ENCODE data around the gene COL26A1.

The COL26A1 gene

DNA sequence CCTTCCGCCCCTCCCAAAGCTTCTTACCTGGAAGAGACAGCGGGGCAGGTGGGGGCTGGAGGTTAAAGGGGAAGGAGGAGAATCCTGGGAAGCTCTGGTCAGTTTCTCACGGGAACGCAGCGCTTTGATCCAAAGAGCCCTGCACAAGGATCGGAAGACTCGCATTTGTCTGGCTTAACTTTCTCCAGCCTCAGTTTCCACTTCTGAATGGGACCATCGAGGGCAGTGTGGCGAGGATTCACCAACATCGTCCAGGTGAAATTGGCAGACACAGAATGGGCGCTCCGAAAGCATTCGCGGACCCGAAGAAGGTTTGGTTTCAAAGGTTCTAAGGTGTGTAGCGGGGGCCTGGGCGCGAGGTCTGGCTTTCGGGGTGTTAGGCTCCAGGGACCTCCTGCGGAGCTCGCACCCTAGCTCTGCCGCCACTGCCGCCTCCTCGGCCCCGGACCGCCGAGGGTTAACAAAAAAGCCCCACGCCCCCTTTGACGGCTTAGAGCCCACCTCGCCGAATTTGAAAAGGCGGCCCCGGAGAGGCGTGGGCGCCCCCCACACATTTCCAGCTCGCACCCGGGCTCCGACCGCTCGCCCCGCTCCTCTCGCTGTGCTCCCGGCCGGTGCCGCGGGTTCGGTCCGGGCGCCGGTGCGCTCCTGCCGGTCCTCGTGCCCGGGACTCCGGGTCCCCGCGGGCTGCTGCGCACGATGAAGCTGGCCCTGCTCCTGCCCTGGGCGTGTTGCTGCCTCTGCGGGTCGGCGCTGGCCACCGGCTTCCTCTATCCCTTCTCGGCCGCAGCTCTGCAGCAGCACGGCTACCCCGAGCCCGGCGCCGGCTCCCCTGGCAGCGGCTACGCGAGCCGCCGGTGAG lies at the start of gene COL26A1:
Gene COL26A1, plus strand, starts transcription at position 542 of the 862 bp plus-strand sequence. Its CDS starts 158 bp downstream, at position 700.
- Histone ChIP-seq H3K27me3 (ENCODE audit: control insufficient read depth, insufficient read depth, low read length) (peaks cover 9% of the 10 kb centered on the region; the same call in 1 of the 2 replicates), H3K4me3 (ENCODE audit: low read depth, low read length) (peak within 1 kb of the TSS; percentile 98), H3K9ac (ENCODE audit: low read depth, low read length) (peak within 1 kb of the TSS; percentile 93), H3K36me3 (ENCODE audit: control insufficient read depth, insufficient read depth, low read length) (no peaks in the 10 kb centered on the region), H3K9me3 (ENCODE audit: control insufficient read depth, insufficient read depth, low read length) (no peaks in the 10 kb centered on the region), H3K27ac (ENCODE audit: low read depth, low read length) (peak within 1 kb of the TSS; percentile 55), H3K4me1 (ENCODE audit: control insufficient read depth, insufficient read depth, low read length) (no peaks in the 10 kb centered on the region)

DNA sequence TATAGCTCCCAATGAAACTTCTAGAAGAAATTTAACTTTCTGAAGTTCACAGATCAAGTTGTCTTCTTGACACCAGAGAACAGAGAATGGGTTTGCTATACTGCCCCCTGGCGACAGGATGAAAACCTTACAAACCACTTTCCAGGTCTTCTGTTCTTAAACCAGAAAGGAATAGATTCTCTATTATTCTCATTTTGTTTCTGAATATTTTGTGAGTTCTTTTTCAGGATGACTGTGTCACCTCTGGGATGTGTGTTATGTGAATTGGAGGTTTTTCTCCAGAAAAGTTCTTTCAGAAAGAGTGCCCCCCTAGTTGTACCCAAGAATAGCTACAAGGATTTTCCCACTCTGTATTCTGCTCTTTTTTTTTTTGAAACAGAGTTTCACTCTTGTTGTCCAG lies 47.3 kb upstream of the COL26A1 start:
- H3K36me3 ChIP-seq (ENCODE audit: control insufficient read depth, insufficient read depth, low read length) = peaks cover 42% of the 10 kb centered on the region
- H3K9me3 ChIP-seq (ENCODE audit: control insufficient read depth, insufficient read depth, low read length) = no peaks in the 10 kb centered on the region

DNA sequence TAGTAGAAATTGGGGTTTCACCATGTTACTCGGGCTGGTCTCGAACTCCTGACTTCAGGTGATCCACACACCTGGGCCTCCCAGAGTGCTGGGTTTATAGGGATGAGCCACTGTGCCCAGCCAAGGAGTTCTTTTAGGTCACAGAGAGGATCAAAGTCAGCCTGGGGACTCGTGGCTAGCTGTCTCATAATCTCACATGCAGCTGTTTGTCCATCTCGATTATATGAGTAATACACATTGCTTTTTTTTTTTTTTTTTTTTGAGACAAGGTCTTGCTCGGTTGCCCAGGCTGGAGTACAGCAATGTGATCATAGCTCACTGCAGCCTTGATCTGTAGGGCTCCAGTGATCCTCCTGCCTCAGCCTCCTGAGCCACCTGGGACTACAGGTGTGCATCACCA lies 43.3 kb upstream of the COL26A1 start:
- peaks cover 18% of the 10 kb centered on the region for H3K36me3 ChIP-seq (ENCODE audit: control insufficient read depth, insufficient read depth, low read length)
- no peak overlapping the region for H3K27ac ChIP-seq (ENCODE audit: low read depth, low read length)
- no peaks in the 10 kb centered on the region for H3K9me3 ChIP-seq (ENCODE audit: control insufficient read depth, insufficient read depth, low read length)
- H3K9ac ChIP-seq (ENCODE audit: low read depth, low read length) = no peak overlapping the region
- H3K27me3 ChIP-seq (ENCODE audit: control insufficient read depth, insufficient read depth, low read length) = no peaks in the 10 kb centered on the region
- H3K4me3 ChIP-seq (ENCODE audit: low read depth, low read length) = no peak overlapping the region
- peaks cover 4% of the 10 kb centered on the region; the same call in 1 of the 2 replicates for H3K4me1 ChIP-seq (ENCODE audit: control insufficient read depth, insufficient read depth, low read length)

More for the DNA sequence above, 47.3 kb upstream of the COL26A1 start:
- H3K27ac ChIP-seq (ENCODE audit: low read depth, low read length) = no peak overlapping the region
- no peak overlapping the region for H3K4me3 ChIP-seq (ENCODE audit: low read depth, low read length)
- no peaks in the 10 kb centered on the region for H3K4me1 ChIP-seq (ENCODE audit: control insufficient read depth, insufficient read depth, low read length)
- no peak overlapping the region for H3K9ac ChIP-seq (ENCODE audit: low read depth, low read length)
- no peaks in the 10 kb centered on the region for H3K27me3 ChIP-seq (ENCODE audit: control insufficient read depth, insufficient read depth, low read length)

DNA sequence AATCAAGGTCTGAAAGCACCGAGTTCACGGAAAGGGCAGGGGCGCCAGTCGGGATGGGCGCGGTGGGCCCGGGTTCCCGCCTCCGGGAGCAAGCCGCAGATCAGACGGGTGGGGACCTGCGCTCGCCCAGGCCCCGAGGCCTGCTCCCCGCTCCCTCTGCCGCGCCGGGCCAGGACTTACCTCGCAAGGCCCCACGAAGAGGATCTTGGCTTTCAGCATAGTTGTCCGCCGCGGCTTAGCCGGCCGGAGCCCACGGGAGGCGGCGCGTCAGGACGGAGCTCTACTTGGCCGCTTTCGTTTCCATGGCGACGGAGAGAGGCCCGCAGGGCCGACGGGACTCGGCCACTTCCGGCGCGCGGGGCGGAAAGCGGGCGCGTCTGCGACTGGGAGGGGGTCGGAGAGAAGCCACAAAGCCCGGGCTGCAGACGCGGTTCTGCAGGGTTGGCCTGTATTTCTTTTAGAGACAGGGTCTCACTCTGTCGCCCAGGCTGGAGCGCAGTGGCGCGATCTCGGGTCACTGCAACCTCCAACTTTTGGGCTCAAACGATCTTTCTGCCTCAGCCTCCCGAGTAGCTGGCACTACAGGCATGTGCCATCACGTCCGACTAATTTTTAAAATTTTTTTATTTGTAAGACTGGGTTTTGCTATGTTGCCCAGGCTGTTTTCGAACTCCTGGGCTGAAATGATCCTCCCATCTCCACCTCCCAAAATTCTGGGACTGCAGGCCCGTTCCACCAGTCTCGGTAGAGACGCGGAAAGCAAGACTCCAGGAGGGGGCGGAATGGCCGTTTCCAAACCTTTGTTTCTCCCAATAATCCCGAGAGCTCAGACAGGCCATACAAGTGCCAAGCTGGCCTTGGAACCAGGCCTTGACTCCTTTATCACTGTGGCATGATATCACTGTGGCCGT lies 40.9 kb upstream of the COL26A1 start, which contains the start of gene IFT22:
Gene IFT22, minus strand, starts transcription at position 322 of the 911 bp plus-strand sequence. Its CDS starts 103 bp downstream, at position 219.
- Histone ChIP-seq H3K4me1 (ENCODE audit: control insufficient read depth, insufficient read depth, low read length) (peaks cover 4% of the 10 kb centered on the region; the same call in 1 of the 2 replicates), H3K9me3 (ENCODE audit: control insufficient read depth, insufficient read depth, low read length) (no peaks in the 10 kb centered on the region), H3K27ac (ENCODE audit: low read depth, low read length) (peak within 1 kb of the TSS; percentile 93), H3K27me3 (ENCODE audit: control insufficient read depth, insufficient read depth, low read length) (no peaks in the 10 kb centered on the region), H3K9ac (ENCODE audit: low read depth, low read length) (peak within 1 kb of the TSS; percentile 87), H3K36me3 (ENCODE audit: control insufficient read depth, insufficient read depth, low read length) (peaks cover 8% of the 10 kb centered on the region; the same call in 1 of the 2 replicates), H3K4me3 (ENCODE audit: low read depth, low read length) (peak within 1 kb of the TSS; percentile 95)

DNA sequence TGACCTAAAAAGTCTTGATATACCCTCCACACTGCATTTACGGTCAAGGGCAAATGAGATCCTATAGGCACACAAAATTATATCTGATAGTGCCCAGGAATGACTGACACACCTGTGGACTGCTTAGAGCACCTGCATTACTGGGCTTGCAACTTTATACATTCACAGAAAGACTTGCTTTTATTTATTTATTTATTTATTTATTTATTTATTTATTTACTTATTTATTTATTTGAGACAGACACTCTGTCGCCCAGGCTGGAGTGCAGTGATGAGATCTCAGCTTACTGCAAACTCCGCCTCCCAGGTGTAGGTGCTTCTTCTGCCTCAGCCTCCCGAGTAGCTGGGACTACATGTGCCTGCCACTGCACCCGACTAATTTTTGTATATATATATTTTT lies 34.5 kb upstream of the COL26A1 start:
- Histone ChIP-seq H3K27ac (ENCODE audit: low read depth, low read length) (no peak overlapping the region), H3K36me3 (ENCODE audit: control insufficient read depth, insufficient read depth, low read length) (no peaks in the 10 kb centered on the region), H3K27me3 (ENCODE audit: control insufficient read depth, insufficient read depth, low read length) (no peaks in the 10 kb centered on the region), H3K4me3 (ENCODE audit: low read depth, low read length) (no peak overlapping the region), H3K9ac (ENCODE audit: low read depth, low read length) (no peak overlapping the region), H3K9me3 (ENCODE audit: control insufficient read depth, insufficient read depth, low read length) (no peaks in the 10 kb centered on the region), H3K4me1 (ENCODE audit: control insufficient read depth, insufficient read depth, low read length) (no peaks in the 10 kb centered on the region)

DNA sequence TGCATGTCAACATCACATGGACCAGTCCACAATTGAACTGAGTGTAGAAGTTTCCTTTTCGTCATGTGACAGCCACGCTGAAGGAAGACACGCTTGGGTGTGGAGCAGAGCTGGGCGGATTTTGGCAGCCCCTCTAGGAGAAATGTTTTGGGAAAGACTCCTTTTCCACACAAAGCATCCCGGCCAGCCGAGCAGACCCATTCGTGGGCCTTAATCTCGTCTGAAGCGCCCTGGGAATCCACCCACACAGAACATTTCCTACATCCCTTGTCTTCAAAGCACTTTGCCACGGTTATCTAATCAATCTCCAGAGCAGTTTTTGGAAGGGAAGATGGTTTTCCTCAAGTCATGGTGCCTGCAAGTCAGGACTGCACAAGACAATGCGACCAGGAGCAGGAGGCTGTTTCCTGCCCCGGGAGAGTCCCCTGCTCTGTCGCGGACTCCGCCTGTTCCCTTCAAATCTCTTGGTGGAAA lies 32.6 kb upstream of the COL26A1 start:
- H3K9me3 ChIP-seq (ENCODE audit: control insufficient read depth, insufficient read depth, low read length) = no peaks in the 10 kb centered on the region
- no peak overlapping the region for H3K4me3 ChIP-seq (ENCODE audit: low read depth, low read length)
- no peaks in the 10 kb centered on the region for H3K27me3 ChIP-seq (ENCODE audit: control insufficient read depth, insufficient read depth, low read length)

DNA sequence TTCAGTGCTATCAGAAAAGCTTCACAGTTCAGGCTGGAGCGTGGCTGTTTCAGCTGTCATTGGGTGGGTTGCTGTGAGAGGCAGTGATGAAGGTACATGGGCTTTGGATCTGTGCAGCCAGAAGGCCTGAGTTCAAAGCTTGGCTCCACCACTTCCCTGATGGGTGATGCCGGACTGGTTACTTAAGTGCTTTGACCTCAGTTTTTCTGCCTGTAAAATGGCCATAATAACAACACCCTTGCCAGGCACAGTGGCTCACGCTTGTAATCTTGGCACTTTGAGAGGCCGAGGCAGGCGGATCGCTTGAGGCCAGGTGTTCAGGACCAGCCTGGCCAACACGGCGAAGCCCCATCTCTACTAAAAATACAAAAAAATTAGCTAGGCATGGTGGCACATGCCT lies 30.6 kb upstream of the COL26A1 start:
- no peak overlapping the region for H3K27ac ChIP-seq (ENCODE audit: low read depth, low read length)
- no peaks in the 10 kb centered on the region for H3K36me3 ChIP-seq (ENCODE audit: control insufficient read depth, insufficient read depth, low read length)
- H3K9me3 ChIP-seq (ENCODE audit: control insufficient read depth, insufficient read depth, low read length) = no peaks in the 10 kb centered on the region
- H3K9ac ChIP-seq (ENCODE audit: low read depth, low read length) = no peak overlapping the region
- no peaks in the 10 kb centered on the region for H3K27me3 ChIP-seq (ENCODE audit: control insufficient read depth, insufficient read depth, low read length)
- no peak overlapping the region for H3K4me3 ChIP-seq (ENCODE audit: low read depth, low read length)
- H3K4me1 ChIP-seq (ENCODE audit: control insufficient read depth, insufficient read depth, low read length) = no peaks in the 10 kb centered on the region

More for the DNA sequence above, 32.6 kb upstream of the COL26A1 start:
- H3K4me1 ChIP-seq (ENCODE audit: control insufficient read depth, insufficient read depth, low read length) = no peaks in the 10 kb centered on the region
- no peak overlapping the region for H3K9ac ChIP-seq (ENCODE audit: low read depth, low read length)
- no peak overlapping the region for H3K27ac ChIP-seq (ENCODE audit: low read depth, low read length)
- no peaks in the 10 kb centered on the region for H3K36me3 ChIP-seq (ENCODE audit: control insufficient read depth, insufficient read depth, low read length)

DNA sequence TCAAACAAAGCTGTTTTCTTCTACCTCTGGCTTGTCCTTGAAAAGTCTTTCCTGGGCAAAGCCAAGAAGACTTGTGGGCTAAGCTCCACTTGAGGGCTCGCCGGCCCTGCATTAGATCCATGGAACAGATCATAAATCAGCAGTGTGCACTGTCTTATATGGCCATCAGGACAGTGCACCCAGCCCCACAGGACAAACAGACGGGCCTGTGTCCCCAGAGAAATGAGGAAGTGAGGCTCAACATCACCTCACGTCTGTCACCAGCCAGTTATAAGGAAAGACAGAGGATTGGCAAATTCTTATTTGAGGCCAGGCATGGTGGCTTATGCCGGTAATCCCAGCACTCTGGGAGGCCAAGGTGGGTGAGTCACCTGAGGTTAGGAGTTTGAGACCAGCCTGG lies 28.8 kb upstream of the COL26A1 start:
- H3K27me3 ChIP-seq (ENCODE audit: control insufficient read depth, insufficient read depth, low read length) = no peaks in the 10 kb centered on the region
- H3K9ac ChIP-seq (ENCODE audit: low read depth, low read length) = no peak overlapping the region
- no peak overlapping the region for H3K4me3 ChIP-seq (ENCODE audit: low read depth, low read length)
- H3K36me3 ChIP-seq (ENCODE audit: control insufficient read depth, insufficient read depth, low read length) = no peaks in the 10 kb centered on the region
- no peak overlapping the region for H3K27ac ChIP-seq (ENCODE audit: low read depth, low read length)
- no peaks in the 10 kb centered on the region for H3K9me3 ChIP-seq (ENCODE audit: control insufficient read depth, insufficient read depth, low read length)
- no peaks in the 10 kb centered on the region for H3K4me1 ChIP-seq (ENCODE audit: control insufficient read depth, insufficient read depth, low read length)

DNA sequence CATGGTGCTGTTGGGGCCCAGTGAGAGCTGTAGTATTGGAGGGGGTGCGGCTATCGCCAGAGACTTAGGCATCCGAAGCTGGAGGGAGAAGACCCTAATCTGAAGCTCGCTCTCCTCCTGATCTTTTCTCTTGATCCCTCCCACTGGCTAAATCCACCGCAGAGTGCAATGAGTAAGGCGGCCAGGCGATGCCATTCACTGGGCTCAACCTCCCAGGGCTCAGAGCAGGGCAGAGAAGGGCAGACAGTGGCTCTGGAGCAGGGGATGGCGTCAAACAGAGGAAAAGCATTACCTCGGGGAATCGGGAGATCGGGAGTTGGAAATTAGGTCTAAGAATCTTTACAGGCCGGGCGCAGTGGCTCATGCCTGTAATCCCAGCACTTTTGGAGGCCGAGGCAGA lies 22.3 kb upstream of the COL26A1 start:
- Histone ChIP-seq H3K4me1 (ENCODE audit: control insufficient read depth, insufficient read depth, low read length) (no peaks in the 10 kb centered on the region), H3K9ac (ENCODE audit: low read depth, low read length) (no peak overlapping the region)

DNA sequence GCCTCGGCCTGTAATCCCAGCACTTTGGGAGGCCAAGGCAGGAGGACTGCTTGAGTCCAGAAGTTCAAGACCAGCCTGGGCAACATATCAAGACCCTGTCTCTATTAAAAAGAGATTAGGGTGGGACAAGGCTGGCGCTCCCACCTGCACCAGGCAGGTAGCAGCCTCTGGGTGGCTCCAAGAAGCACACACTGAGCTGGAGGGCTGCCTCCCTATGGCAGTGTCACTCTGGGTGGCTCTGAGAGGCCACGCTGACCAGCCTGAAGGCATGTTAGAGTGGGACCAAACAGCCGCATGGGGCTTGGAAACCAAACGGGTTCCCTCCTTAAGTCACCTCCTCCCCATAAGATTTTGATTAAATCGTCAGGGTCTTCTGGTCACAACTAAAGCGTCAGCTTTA lies 19.8 kb upstream of the COL26A1 start:
- Histone ChIP-seq H3K9me3 (ENCODE audit: control insufficient read depth, insufficient read depth, low read length) (no peaks in the 10 kb centered on the region), H3K27ac (ENCODE audit: low read depth, low read length) (no peak overlapping the region), H3K27me3 (ENCODE audit: control insufficient read depth, insufficient read depth, low read length) (no peaks in the 10 kb centered on the region), H3K9ac (ENCODE audit: low read depth, low read length) (no peak overlapping the region), H3K4me3 (ENCODE audit: low read depth, low read length) (no peak overlapping the region), H3K4me1 (ENCODE audit: control insufficient read depth, insufficient read depth, low read length) (no peaks in the 10 kb centered on the region), H3K36me3 (ENCODE audit: control insufficient read depth, insufficient read depth, low read length) (no peaks in the 10 kb centered on the region)

More for the DNA sequence above, 22.3 kb upstream of the COL26A1 start:
- H3K4me3 ChIP-seq (ENCODE audit: low read depth, low read length) = no peak overlapping the region
- no peak overlapping the region for H3K27ac ChIP-seq (ENCODE audit: low read depth, low read length)
- H3K9me3 ChIP-seq (ENCODE audit: control insufficient read depth, insufficient read depth, low read length) = no peaks in the 10 kb centered on the region
- H3K36me3 ChIP-seq (ENCODE audit: control insufficient read depth, insufficient read depth, low read length) = no peaks in the 10 kb centered on the region
- H3K27me3 ChIP-seq (ENCODE audit: control insufficient read depth, insufficient read depth, low read length) = no peaks in the 10 kb centered on the region

Measured in HUES48 (cell line).